HG03460 (cell line): ENCODE data around the gene ZFYVE1.

Experiments used
- ATAC-seq: cut with Tn5 transposase; IDR thresholded peaks from one replicate; pipeline ENCODE4 v1.9.1; 2021; ENCODE audit not compliant: unreplicated experiment

ZFYVE1 gene

DNA sequence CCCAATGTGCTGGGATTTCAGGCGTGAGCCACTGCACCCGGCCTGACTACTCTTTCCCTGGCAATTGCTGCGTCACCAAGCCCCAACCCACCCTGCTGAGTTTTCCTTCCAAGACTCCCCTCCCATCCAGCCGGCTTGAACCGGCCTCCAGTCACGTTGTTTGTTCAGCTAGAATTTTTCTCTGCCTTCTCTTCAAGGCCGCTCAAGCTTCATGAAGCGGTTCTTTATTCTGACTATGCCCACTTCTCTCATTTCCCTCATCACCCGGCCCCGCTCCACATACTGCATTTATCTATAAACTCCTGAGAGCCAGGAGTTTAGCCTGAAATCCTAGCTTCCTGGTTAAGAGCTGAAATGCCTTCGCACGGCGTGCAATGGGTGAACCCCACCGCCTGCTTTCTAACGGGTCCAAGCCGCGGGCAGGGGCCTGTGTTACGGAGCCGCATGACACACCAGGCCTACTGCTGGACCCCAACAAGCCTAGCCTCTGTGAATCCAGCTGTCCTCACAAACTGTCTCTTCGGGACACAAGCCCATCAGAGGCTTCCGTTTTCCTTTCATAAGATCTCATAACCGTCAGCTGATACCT lies 101.6 kb downstream of the ZFYVE1 start:
- no peak for ATAC-seq

DNA sequence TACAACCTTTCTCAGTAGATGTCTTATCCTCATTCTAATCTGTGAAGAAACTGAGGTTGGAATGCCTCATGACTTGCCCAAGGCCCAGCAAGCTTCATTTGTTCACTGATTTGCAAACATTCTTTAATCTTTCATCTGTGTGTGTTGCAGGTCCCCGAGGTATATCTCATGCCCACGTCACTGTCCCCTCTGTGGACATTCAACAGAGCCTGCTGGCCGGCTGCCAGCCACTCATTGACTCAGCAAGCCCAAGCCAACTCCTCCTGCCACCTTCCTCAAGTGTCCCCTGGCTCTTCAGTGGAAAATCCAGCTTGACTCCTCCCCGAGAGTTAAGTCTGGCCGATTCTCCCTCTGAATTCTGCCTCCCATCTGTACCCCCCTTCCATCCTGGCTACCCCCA lies 102.6 kb downstream of the ZFYVE1 start:
- no peak for ATAC-seq

- ATAC-seq = no peak
Measured at GRCh38 chr14:72921396-72921795, 105.5 kb downstream of the ZFYVE1 start.

- ATAC-seq = no peak
Measured at GRCh38 chr14:72920008-72920407, 106.9 kb downstream of the ZFYVE1 start.
